ENCODE measurements around the gene DPH1.

The DPH1 gene

GRCh38 chr17:2061441-2061958 lies 31.5 kb downstream of the DPH1 start:
- DNase-seq (ENCODE audit: low read depth in 2 of 2): no peak

GRCh38 chr17:2062571-2063183 lies 32.7 kb downstream of the DPH1 start:
- DNase-seq (ENCODE audit: low read depth in 2 of 2): no peak

- DNase-seq (ENCODE audit: low read depth in 2 of 2): no peak
Measured at GRCh38 chr17:2063261-2064146, 33.6 kb downstream of the DPH1 start.

DNA sequence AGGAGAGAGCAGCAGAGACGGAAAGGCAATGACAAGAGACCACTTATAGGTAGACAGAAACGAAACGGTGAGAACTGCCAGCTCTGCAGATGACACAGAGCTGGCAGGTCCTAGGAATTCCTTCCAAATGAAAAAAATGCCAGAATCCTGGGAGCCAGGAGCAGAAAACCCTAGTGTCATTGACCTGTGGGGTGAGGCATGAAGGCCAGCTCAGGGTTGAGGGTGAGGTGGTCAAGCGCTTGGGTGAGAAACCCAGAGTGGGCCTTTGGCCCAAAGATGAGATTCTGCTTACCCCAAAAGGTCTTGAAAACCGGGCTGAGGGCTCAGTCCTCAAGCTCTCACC lies 34.2 kb downstream of the DPH1 start:
- no peak for DNase-seq (ENCODE audit: low read depth in 2 of 2)

DNA sequence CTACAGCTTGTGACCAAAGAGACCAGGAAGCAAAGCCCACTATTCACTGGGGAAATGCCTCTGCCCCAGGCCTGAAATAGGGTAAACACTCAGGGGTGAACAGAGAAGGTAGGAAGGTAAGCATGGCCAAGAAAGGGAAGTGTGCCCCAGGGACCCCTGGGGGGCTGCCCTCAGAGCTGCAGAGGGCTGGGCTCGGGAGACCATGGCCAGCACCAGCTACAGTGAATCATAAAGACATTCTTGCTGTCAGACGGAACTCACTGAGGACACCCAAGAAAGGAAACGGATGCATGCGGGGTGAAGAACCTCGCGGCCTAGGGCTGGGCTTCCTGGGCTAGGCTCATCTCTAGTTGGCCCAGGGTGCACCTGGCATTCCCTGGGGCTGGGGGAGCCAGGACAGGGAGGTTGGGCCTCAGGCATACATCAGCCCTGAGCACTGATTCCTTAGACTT lies 34.6 kb downstream of the DPH1 start:
- DNase-seq (ENCODE audit: low read depth in 2 of 2): no peak

GRCh38 chr17:2064980-2065785 lies 35.2 kb downstream of the DPH1 start:
- peak; percentile 32 to 61 for DNase-seq (ENCODE audit: low read depth in 2 of 2)

GRCh38 chr17:2065949-2066400 lies 36.0 kb downstream of the DPH1 start:
- DNase-seq (ENCODE audit: low read depth in 2 of 2): no peak

- DNase-seq (ENCODE audit: low read depth in 2 of 2): no peak
Measured at GRCh38 chr17:2067048-2067561, 37.2 kb downstream of the DPH1 start.

GRCh38 chr17:2067608-2068024 lies 37.7 kb downstream of the DPH1 start:
- DNase-seq (ENCODE audit: low read depth in 2 of 2): no peak

- no peak for DNase-seq (ENCODE audit: low read depth in 2 of 2)
Measured at GRCh38 chr17:2068031-2068518, 38.1 kb downstream of the DPH1 start.

DNA sequence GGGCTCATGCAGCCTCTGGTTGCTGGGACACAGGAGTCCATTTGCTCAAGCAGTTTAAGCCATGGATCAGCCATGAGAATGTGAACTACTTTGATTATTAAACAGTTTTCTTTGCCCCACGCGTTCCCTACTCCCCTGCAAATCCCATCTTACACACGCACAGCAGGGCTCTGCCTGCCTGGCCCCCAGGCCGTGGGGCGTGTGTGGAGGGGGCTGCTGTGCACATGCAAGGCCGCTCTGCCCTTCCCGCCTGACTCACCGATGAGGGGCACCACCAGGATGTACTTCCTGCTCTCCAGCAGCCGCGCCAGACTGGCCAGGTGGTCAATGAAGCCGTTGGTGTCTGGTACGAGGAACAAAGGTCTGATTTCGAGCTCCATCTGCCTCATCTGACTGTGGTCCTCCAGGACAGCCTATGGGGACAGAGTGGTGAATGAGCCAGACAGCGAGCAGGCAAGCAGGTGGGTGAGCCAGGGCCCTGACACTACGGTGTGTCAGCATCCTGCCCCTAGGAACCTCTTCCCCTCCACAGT lies 38.6 kb downstream of the DPH1 start:
- no peak for DNase-seq (ENCODE audit: low read depth in 2 of 2)

DNA sequence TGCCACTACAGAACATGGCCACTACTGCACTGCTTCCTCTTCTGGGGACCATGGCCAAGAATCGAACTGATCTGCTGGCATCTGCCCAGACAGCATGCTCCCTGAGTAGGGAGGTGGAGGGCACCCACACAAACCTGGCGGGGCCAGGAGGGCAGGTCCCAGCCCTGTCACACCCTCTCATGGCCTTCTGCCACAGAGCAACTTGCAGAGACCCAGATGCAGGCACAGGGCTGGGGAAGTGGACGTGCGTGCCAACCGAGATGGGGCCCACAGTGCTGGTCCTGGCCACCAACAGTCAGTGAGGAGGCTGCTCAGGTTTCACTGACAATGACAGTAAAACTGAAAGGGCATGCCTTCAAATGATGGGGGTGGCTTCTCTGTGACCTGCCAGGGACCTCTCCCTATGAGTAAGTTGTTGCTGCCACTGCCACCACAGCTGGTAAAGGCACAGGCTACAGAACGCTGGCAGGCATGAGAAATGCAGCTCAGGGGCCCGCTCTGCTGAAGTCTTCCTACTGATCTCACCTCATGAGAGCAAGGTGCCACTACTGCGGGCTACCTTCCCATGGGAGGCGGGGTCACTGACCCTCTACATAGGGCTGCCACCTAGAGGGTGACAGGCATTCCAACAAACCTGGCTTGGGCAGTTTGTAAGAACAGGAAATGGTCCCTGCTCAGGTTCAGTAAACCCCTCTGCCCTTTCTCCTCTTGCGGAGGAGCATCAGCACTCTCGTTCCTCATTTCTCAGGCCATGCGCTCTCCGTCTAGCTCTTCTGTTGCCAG lies 40.5 kb downstream of the DPH1 start:
- peak; percentile 33 to 69 for DNase-seq (ENCODE audit: low read depth in 2 of 2)

DNA sequence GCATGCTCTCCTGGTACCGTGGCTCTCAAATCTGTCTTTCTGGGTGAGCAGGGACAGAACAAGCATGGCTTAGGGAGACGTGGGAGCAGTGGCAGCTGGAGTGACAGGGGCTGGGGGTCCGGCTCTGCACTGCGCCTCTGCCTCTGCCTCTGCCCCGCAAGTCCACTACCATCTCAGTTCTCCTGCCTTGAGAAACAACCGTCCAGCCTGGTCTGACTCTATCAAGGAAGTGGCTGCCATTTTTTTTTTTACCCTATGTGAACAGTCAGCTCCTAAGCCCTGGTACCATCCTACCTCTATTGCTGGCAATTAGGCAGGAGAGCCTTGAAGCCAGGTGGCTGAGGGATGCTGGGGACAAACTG lies 41.1 kb downstream of the DPH1 start:
- no peak for DNase-seq (ENCODE audit: low read depth in 2 of 2)

DNA sequence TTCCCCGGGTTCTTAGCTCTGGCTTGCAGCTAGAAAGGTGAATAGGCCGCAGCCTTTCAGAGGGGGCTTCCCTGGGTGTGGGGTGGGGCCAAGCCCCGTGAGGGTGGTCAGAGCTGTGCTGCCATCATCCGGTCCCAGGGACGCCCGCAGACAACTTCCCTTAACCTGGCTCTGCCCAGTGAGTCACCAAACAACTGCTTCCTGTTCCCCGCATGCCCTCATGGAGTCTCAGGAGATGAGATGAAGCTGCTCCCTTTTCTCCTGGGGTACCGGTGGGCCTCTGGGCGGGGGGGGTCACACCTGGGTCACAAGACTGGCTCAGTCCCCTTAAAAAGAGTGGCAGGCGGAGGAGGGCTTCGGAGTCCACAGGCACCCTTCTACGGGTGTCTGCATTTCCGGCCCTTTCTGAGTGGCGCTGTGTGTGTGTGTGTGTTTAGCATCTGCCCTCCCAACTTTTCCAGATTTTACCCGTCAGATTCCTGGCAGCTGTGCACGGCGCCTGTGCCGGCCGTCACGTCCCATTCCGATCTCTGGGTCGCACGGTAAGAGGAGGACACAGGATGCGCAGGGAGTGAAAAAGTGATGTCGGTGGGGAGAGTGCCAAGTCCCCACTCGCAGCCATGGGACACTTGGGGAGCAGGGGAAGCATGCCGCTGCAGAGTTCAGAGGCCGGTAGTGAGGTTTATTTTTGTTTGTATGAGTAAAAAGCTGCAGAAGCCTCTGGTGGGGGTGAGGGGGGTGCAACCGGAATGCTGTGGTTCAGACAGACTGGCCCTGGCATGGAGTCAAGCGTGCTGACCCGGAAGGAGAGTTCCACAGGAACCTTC lies 41.7 kb downstream of the DPH1 start:
- no peak for DNase-seq (ENCODE audit: low read depth in 2 of 2)

DNA sequence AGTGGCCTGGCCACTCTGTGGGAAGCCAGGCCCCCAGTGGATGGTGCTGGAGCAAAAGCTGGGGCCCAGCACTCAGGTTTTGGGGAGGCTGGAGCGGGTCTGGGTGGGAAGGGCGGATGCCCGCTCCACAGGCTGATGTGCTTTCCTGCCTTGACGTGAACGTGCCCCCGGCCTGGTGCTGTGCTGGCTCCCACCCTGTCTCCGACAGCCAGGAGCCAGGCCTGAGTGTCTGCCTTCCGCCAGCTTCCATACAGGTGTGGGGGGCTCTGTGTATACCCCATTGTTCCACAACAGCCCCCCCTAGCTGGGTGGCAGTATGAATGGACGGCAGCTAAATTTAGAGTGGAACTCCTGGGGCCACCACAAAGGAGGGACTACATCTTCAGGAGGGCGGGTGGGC lies 45.0 kb downstream of the DPH1 start:
- DNase-seq (ENCODE audit: low read depth in 2 of 2): no peak

- no peak for DNase-seq (ENCODE audit: low read depth in 2 of 2)
Measured at GRCh38 chr17:2075336-2076086, 45.6 kb downstream of the DPH1 start.

DNA sequence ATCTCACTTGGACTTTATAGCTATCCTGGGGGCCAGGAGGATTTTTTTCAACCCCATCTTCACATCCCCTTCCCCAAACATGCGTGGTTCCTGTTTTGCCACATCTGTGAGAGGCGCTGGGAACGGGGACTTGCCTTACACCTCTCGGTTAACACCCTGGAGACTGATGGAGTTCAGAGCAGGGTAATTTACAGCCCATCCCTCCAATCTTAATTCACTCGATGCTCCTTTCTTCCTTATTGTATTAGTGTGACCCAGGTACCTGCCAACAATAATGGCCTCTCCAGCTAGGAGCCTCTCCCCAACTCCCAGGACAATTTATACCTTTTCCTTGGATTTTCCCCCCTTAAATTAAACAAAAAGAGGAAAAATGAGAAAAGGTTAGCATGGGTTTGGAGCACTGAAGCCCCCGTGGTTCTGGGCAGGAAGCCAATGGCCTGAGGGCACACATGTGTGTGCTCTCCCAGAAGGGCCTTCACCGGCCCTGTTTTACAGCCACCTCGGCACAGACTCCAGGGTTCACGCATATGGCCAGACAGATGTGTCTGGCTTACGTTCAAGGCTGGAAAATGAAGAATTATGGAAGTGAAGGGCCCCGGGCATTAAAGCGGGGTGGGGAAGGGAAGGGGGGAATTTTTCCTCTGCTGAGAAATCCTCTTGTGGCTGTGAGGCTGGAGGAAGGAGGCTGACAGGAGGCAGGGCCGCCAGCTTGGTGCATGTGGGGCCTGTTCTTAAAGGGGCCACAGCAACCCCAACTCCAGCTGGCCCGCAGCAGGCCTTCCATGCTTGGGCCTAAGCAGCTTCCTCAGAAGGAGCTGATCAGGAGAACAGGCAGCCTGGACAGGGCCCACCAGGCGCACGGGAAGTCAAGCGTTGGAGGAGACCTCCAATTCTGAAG lies 46.4 kb downstream of the DPH1 start:
- DNase-seq (ENCODE audit: low read depth in 2 of 2): no peak

DNA sequence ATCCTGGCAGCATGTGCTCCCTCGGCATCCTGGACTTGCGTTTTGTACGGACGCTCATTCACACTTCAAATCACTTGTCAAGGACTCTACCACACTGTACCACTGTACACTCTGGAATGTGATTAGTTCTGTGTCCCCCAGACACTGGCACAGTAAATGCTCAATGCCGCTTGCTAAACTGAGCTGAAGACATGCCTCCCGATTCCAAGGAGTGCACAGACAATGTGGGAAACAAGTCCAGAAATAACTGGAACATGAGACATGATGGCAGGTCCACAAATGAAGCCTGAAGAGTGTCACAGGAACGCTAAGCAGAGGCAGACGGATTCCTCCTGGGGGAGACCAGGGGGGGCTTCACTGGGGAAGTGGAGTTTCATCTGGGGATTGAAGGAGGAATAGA lies 47.1 kb downstream of the DPH1 start:
- no peak for DNase-seq (ENCODE audit: low read depth in 2 of 2)

Data from stimulated activated CD4-positive, alpha-beta T cell treated with anti-CD3 and anti-CD28 coated beads, Interleukin-12 subunit alpha, Interleukin-12 subunit beta, amount 100 ng/mL, for 24 hours (primary cell).